K562 (cell line): ENCODE measurements around the gene CBFA2T3. TPM values are rescaled to one million over a fixed set of nuclear protein-coding genes. Genes with fewer than 3 reads are reported as not detected.
A peak's percentile ranks its signal among the peaks of the same experiment; 100 is the strongest.

Experiments used
- ETS1 ChIP-seq: conservative IDR thresholded peaks from 2 replicates; pipeline ENCODE4 v1.6.1; 2011; ENCODE audit warnings: low read depth, mild to moderate bottlenecking, low read length; ENCODE audit not compliant: control insufficient read depth
- GTF2A2 ChIP-seq: IDR thresholded peaks from 2 replicates; pipeline ENCODE4 v1.6.1; 2016; ENCODE audit warnings: mild to moderate bottlenecking, missing genetic modification characterization, missing compliant biosample characterization
- HMGN3 ChIP-seq: IDR thresholded peaks from 2 replicates; pipeline ENCODE4 v1.6.1; 2011; ENCODE audit warnings: borderline replicate concordance, low read depth, mild to moderate bottlenecking, mixed read lengths, low read length; ENCODE audit not compliant: insufficient read length; ENCODE audit errors: extremely low read depth
- IRF2 ChIP-seq: sonication (generic); formaldehyde crosslinking; IDR thresholded peaks from 2 replicates; pipeline ENCODE4 v1.8.1; 2022; ENCODE audit warnings: mild to moderate bottlenecking, missing genetic modification reagents
- MBD1 ChIP-seq: fragments of 250-450 bp; sonication (Bioruptor Pico); IDR thresholded peaks from 2 replicates; pipeline ENCODE4 v1.8.0; 2022; ENCODE audit warnings: inconsistent platforms
- PATZ1 ChIP-seq: fragments of 250-450 bp; sonication (Bioruptor Pico); IDR thresholded peaks from 2 replicates; pipeline ENCODE4 v1.5.0; 2020; ENCODE audit warnings: mild to moderate bottlenecking, borderline replicate concordance
- SAP30 ChIP-seq: fragments of 200-600 bp; sonication (generic); IDR thresholded peaks from 2 replicates; pipeline ENCODE4 v1.6.1; 2012; ENCODE audit warnings: borderline replicate concordance, low read depth, mild to moderate bottlenecking, moderate library complexity, low read length, control low read depth, inconsistent platforms; ENCODE audit not compliant: insufficient read depth, poor library complexity, severe bottlenecking
- SIN3B ChIP-seq: fragments of 450-650 bp; IDR thresholded peaks from 2 replicates; pipeline ENCODE4 v1.6.1; 2017; ENCODE audit warnings: low read depth, mild to moderate bottlenecking, moderate library complexity
- ZBTB7A ChIP-seq: IDR thresholded peaks from 2 replicates; pipeline ENCODE4 v1.6.1; 2011; ENCODE audit warnings: low read depth, mild to moderate bottlenecking, low read length, moderate library complexity, borderline replicate concordance; ENCODE audit not compliant: control insufficient read depth
- ZHX1 ChIP-seq: fragments of 150-350 bp; conservative IDR thresholded peaks from 2 replicates; pipeline ENCODE4 v1.6.1; 2014; ENCODE audit warnings: low read length
- polyA plus RNA-seq, 8 experiments: library from polyadenylated mRNA; depleted of rRNA in 4 of 8; stranded (reverse) in 5 of 8; unstranded in 3 of 8; fragments of >200 nt; fragmentation: Nextera tagmentation in 2 of 8; fragmentation: Illumina TruSeq in 1 of 8; extraction: Ambion mirVana in 2 of 8; extraction: Trizol in 1 of 8; gene quantifications; 2 replicates each; pipeline versions ENCODE4 v1.2.1 to v1.2.3, GENCODE V29; 2011 to 2014; ENCODE audit warnings: inconsistent platforms in 1 of 8, missing spikeins in 1 of 8
- total RNA-seq, 7 experiments: library from RNA; depleted of rRNA in 6 of 7; stranded (reverse); fragments of >200 nt in 6 of 7; fragmentation: Illumina TruSeq in 2 of 7; extraction: Trizol in 2 of 7; gene quantifications; 2 replicates each; pipeline versions ENCODE4 v1.2.1 to v1.2.3, GENCODE V29; 2011 to 2021; ENCODE audit warnings: low replicate concordance in 1 of 7
- TF ChIP-seq, protein P1 (sequence below): fragments of 450-650 bp; IDR thresholded peaks from one replicate; pipeline ENCODE4 v1.6.1; 2018; ENCODE audit warnings: mild to moderate bottlenecking, moderate library complexity; ENCODE audit not compliant: partially characterized antibody

The CBFA2T3 gene
- total and polyA plus RNA-seq, 9 of the 15 experiments (the other 6 are each of a cell fraction or from before 2014, with no cell fraction given): 2.3 to 145 (median 6.7) TPM

GRCh38 chr16:89004209-89004831 lies 27.3 kb upstream of the CBFA2T3 start (continued):
- TF ChIP-seq ETS1 (peak; percentile 99), SAP30 (peak; percentile 84), ZBTB7A (peak; percentile 24; the same call in 1 of the 2 replicates), IRF2 (CRISPR knock-in tag) (no peak), GTF2A2 (tag) (no peak), SIN3B (no peak; the same call in 1 of the 2 replicates), MBD1 (CRISPR knock-in tag) (no peak), HMGN3 (peak; percentile 100), PATZ1 (CRISPR knock-in tag) (no peak), ZHX1 (no peak)
- TF ChIP-seq, protein P1, sequence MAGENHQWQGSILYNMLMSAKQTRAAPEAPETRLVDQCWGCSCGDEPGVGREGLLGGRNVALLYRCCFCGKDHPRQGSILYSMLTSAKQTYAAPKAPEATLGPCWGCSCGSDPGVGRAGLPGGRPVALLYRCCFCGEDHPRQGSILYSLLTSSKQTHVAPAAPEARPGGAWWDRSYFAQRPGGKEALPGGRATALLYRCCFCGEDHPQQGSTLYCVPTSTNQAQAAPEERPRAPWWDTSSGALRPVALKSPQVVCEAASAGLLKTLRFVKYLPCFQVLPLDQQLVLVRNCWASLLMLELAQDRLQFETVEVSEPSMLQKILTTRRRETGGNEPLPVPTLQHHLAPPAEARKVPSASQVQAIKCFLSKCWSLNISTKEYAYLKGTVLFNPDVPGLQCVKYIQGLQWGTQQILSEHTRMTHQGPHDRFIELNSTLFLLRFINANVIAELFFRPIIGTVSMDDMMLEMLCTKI: no peak
